ENCODE data around the gene RAD51B.
"Not testable (repeated sequence)": the region's sequence is repeated elsewhere in the genome, so short reads cannot be mapped to it uniquely, and the experiment has no call there.

RAD51B gene

GRCh38 chr14:67819563-67820421 is at the start of gene RAD51B:
Gene RAD51B (plus strand): TSS chr14:67819779.
- DNase-seq = peak; percentile 80

GRCh38 chr14:67773844-67774377 is 45.7 kb upstream of the RAD51B start:
- DNase-seq = no peak

- DNase-seq = no peak
Measured at GRCh38 chr14:67776653-67777322, 42.8 kb upstream of the RAD51B start.

GRCh38 chr14:67778792-67779191 is 40.8 kb upstream of the RAD51B start:
- DNase-seq = no peak

GRCh38 chr14:67782090-67782489 is 37.5 kb upstream of the RAD51B start:
- DNase-seq = no peak

- no peak for DNase-seq
Measured at GRCh38 chr14:67784244-67784823, 35.2 kb upstream of the RAD51B start.

- no peak for DNase-seq
Measured at GRCh38 chr14:67785270-67786109, 34.1 kb upstream of the RAD51B start.

- no peak for DNase-seq
Measured at GRCh38 chr14:67787673-67788072, 31.9 kb upstream of the RAD51B start.

GRCh38 chr14:67798731-67799130 is 20.8 kb upstream of the RAD51B start:
- DNase-seq = no peak

GRCh38 chr14:67800743-67801142 is 18.8 kb upstream of the RAD51B start:
- no peak for DNase-seq

- no peak for DNase-seq
Measured at GRCh38 chr14:67806246-67806645, 13.3 kb upstream of the RAD51B start.

- DNase-seq = no peak
Measured at GRCh38 chr14:67814821-67815220, 4.8 kb upstream of the RAD51B start.

GRCh38 chr14:67815573-67816225 is 3.9 kb upstream of the RAD51B start:
- no peak for DNase-seq

GRCh38 chr14:67816326-67817002 is 3.1 kb upstream of the RAD51B start, which contains the start of gene ZFYVE26:
Gene ZFYVE26 (minus strand): TSS chr14:67816590. CDS start chr14:67815963, 627 bp downstream.
- DNase-seq = peak; percentile 84 to 86

GRCh38 chr14:67817750-67818438 is 1.7 kb upstream of the RAD51B start:
- no peak for DNase-seq

- DNase-seq = not testable (repeated sequence)
Measured at GRCh38 chr14:67818476-67818875, 1.1 kb upstream of the RAD51B start.

- no peak for DNase-seq
Measured at GRCh38 chr14:67820428-67820971, 921 bp downstream of the RAD51B start.

GRCh38 chr14:67821121-67821520 is 1.5 kb downstream of the RAD51B start:
- DNase-seq = no peak

- no peak for DNase-seq
Measured at GRCh38 chr14:67831113-67831512, 11.5 kb downstream of the RAD51B start.

- no peak for DNase-seq
Measured at GRCh38 chr14:67833403-67833802, 13.8 kb downstream of the RAD51B start.
